GM12892 (cell line): ENCODE results near the gene BST2.

Experiments
- POLR2A ChIP-seq: IDR thresholded peaks from 2 replicates; pipeline ENCODE4 v1.6.1; 2011; ENCODE audit warnings: low read depth, low read length, control low read depth
- TAF1 ChIP-seq: IDR thresholded peaks from 2 replicates; pipeline ENCODE4 v1.6.1; 2011; ENCODE audit warnings: low read depth, mild to moderate bottlenecking, control low read depth, low read length, borderline replicate concordance

DNA sequence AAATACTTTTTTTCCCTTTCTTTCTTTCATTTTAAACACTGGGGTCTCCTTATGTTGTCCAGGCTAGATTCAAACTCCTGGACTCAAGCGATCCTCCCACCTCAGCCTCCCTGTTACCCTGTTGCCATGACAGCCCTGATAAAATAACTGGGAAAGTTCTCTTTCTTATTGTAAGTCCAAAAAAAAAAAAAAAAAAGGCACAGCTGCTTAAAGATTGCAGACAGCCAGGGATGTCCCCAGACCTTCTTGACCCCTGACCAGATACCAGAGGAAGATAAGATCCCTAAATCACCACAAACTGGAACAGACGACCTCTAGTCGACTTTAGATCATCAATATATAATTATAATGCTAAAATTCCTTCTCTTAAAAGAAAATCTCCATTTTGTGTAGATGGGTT lies 13.3 kb upstream of the BST2 start:
- TF ChIP-seq TAF1 = no peak
- no peak for TF ChIP-seq POLR2A
